SK-N-MC (cell line): ENCODE data around the gene WDR12.
A peak's percentile ranks its signal among the peaks of the same experiment; 100 is the strongest.

Source experiments
- DNase-seq: peaks from one replicate; pipeline ENCODE4 v3.0.0-alpha.2; 2011; ENCODE audit warnings: low read depth, low spot score
- H3K27ac ChIP-seq: fragments of 200-600 bp; sonication (generic); 2 replicates; pipeline ENCODE4 v1.5.1; 2016; ENCODE audit warnings: mixed run types
- H3K36me3 ChIP-seq: fragments of 200-600 bp; sonication (generic); 2 replicates; pipeline ENCODE4 v1.6.1; 2017; ENCODE audit warnings: antibody characterized with exemption, low read length, mixed read lengths; ENCODE audit not compliant: insufficient read depth
- H3K4me3 ChIP-seq: fragments of 200-600 bp; sonication (generic); 2 replicates; pipeline ENCODE4 v1.5.1; 2016
- H3K9ac ChIP-seq: fragments of 200-600 bp; sonication (generic); 2 replicates; pipeline ENCODE4 v1.8.0; 2017; ENCODE audit warnings: mixed run types, mixed read lengths; ENCODE audit not compliant: insufficient read length
- H3K9me3 ChIP-seq: fragments of 200-600 bp; sonication (generic); 2 replicates; pipeline ENCODE4 v1.6.1; 2017; ENCODE audit warnings: low read depth, mild to moderate bottlenecking, antibody characterized with exemption, low read length, moderate library complexity, mixed read lengths
- EZH2 ChIP-seq: fragments of 200-600 bp; sonication (generic); IDR thresholded peaks from one replicate; pipeline ENCODE4 v1.6.1; 2017; ENCODE audit warnings: antibody characterized with exemption
- FOXP2 ChIP-seq: optimal IDR thresholded peaks from 2 replicates; pipeline ENCODE3; 2011; ENCODE audit warnings: mild to moderate bottlenecking, moderate library complexity; ENCODE audit not compliant: insufficient read depth; ENCODE audit errors: extremely low read length, control extremely low read depth
- POLR2AphosphoS5 ChIP-seq: IDR thresholded peaks from 2 replicates; pipeline ENCODE4 v1.6.1; 2012; ENCODE audit warnings: mild to moderate bottlenecking, low read depth, low read length, borderline replicate concordance

Gene WDR12

DNA sequence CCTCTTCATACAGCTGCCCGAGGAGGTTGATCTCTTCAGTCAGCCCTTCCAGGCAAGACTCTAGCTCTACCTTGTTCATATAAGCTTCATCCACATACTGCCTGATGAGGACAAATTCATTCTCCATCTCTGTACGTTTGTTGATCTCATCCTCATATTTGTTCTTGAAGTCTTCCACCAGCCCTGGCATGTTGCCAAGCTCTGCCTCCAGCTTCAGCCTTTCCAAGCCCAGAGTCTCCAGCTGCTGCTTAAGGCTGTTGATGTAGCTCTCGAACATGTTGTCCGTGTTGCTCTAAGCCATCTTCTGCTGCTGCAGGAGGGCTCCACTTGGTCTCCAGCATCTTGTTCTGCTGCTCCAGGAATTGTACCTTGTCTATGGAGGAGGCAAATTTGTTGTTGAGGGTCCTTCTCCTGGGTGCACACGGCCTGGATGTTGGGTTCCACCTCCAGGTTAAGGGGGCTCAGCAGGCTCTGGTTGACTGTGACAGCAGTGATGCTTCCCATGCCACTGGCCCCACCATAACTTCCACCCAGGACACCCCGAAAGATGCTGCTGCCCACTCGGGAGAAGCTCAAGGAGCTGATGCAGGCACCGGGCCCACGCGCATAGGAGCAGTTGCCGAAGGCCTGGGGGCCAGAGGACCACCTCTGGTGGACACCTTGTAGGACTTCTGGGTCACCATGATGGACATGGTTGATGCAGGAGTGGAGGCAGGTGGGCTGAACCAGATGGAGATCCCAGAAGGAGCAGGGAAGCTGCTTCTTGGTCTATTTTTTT, 70.2 kb downstream of the WDR12 start:
- H3K4me3 ChIP-seq, result no peak overlapping the region
- H3K9ac ChIP-seq, result no peak overlapping the region
- H3K36me3 ChIP-seq, result no peaks in the 10 kb centered on the region
- no peaks in the 10 kb centered on the region for H3K9me3 ChIP-seq
- TF ChIP-seq POLR2AphosphoS5 (no peak), EZH2 (no peak), FOXP2 (no peak)
- no peak for DNase-seq
- no peak overlapping the region for H3K27ac ChIP-seq

DNA sequence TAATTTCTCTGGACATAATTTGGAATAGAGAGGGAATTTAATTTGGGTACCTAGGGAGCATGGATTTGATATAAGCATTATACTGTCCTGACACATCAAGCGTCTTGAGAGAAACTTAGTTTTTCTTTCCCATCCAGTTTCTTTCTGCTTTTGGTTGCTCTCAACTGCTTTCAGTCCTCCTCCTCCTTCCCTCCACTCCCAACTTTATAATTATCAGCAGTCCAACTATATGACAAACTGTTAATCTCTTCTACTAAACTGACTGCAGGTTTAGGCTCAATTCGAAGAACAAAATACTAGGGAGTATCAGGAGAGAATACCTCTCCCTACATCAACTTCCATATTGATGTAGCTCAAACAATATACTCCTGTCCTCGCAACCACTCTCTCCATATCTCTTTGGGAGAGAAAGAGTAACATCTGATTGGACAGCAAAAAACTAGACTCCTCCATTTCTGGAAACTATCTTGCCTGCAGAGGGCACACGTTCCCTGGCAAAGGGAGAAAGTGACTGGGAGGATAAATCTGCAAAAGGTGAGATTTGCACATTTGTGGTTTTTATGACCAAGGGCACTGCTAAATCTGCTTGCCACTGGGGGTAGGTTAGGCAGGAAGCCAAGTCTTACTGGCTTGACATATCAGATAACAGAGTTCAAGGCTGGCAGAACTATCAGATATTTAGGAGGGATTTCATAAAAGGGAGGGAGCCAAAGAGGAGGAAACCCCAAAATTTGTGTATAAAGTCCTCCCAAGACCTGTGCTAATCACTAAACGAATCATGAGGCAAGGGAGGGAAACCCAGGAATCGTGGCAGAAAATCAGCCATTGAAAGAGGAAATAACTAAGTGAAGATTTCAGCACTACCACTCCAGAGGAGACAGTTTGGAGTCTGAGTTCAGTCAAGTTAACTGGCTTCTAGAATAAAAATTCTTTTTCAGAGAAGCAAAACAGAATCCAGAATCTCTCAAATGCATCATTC, 79.9 kb downstream of the WDR12 start:
- Histone ChIP-seq H3K27ac (no peak overlapping the region), H3K9ac (no peak overlapping the region), H3K9me3 (no peaks in the 10 kb centered on the region), H3K4me3 (0 out of 2 replicates have a peak overlapping the region, but pooled peaks have one; percentile 20), H3K36me3 (no peaks in the 10 kb centered on the region)
- peak; percentile 40 for DNase-seq
- TF ChIP-seq EZH2 (no peak), POLR2AphosphoS5 (no peak), FOXP2 (no peak)

DNA sequence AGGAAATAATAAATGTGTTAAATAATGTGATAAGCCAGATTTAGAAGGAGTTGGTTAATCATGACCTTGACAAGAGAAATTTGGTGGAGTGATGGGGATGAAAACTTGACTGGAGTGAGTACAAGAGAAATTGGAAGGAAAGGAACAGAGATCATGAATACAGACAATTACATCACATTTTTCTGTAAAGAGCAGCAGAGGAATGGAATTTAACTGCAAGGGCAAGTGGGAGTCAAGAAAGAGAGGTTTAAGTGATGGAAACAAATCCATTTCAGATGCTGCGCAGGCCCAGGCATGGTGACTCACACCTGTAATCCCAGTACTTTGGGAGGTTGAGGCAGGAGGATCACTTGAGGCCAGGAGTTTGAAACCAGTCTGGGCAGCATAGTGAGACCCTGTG, 86.6 kb downstream of the WDR12 start:
- Histone ChIP-seq H3K36me3 (no peaks in the 10 kb centered on the region), H3K9me3 (no peaks in the 10 kb centered on the region), H3K9ac (no peak overlapping the region), H3K4me3 (no peak overlapping the region), H3K27ac (no peak overlapping the region)
- TF ChIP-seq FOXP2 (no peak), EZH2 (no peak), POLR2AphosphoS5 (no peak)
- DNase-seq, result no peak
